A673 (cell line): ENCODE data around the gene PKM.

Experiments
- CTCF ChIP-seq: fragments of 300-800, 200-600 bp; sonication (generic); conservative IDR thresholded peaks from 2 replicates; pipeline ENCODE4 v1.5.1; 2017; ENCODE audit warnings: low read depth, mild to moderate bottlenecking, antibody characterized with exemption, low read length, moderate library complexity, mixed read lengths
- EZH2 ChIP-seq: fragments of 200-600 bp; sonication (generic); IDR thresholded peaks from 2 replicates; pipeline ENCODE4 v1.6.1; 2017; ENCODE audit warnings: borderline replicate concordance, low read depth, mild to moderate bottlenecking, mixed read lengths, antibody characterized with exemption, low read length; ENCODE audit not compliant: poor library complexity, severe bottlenecking

GRCh38 chr15:72223278-72223677, 7.7 kb downstream of the PKM start:
- TF ChIP-seq CTCF (no peak), EZH2 (no peak)
